Esophagus (tissue), 2 donors: ENCODE data around the gene BRF1. TPM values are rescaled to one million over a fixed set of nuclear protein-coding genes. Genes with fewer than 3 reads are reported as not detected.

ENCODE experiments used
- H3K27ac ChIP-seq, 2 donors: one replicate each; pipeline ENCODE4 v1.5.1; 2013; ENCODE audit warnings: low read depth in 2 of 2, mild to moderate bottlenecking in 2 of 2, inconsistent platforms in 1 of 2, low read length in 1 of 2, moderate library complexity in 1 of 2
- H3K27me3 ChIP-seq, 2 donors: one replicate each; pipeline ENCODE4 v1.6.1; 2013; ENCODE audit warnings: low read length in 2 of 2, control low read depth in 1 of 2, mild to moderate bottlenecking in 1 of 2; ENCODE audit not compliant: insufficient read depth in 2 of 2, control insufficient read depth in 1 of 2
- H3K36me3 ChIP-seq, 2 donors: one replicate each; pipeline ENCODE4 v1.6.1; 2013; ENCODE audit warnings: low read length in 1 of 2; ENCODE audit not compliant: control insufficient read depth in 2 of 2, insufficient read depth in 2 of 2
- H3K4me1 ChIP-seq, 2 donors: one replicate each; pipeline ENCODE4 v1.6.1; 2013; ENCODE audit warnings: low read length in 1 of 2; ENCODE audit not compliant: control insufficient read depth in 2 of 2, insufficient read depth in 2 of 2
- H3K4me3 ChIP-seq, 2 donors: one replicate each; pipeline ENCODE4 v1.5.1; 2013; ENCODE audit warnings: low read length in 2 of 2, mild to moderate bottlenecking in 2 of 2, low read depth in 1 of 2, moderate library complexity in 1 of 2
- H3K9me3 ChIP-seq, 2 donors: one replicate each; pipeline ENCODE4 v1.6.1; 2013; ENCODE audit warnings: mild to moderate bottlenecking in 2 of 2, low read depth in 1 of 2, low read length in 1 of 2, moderate library complexity in 1 of 2; ENCODE audit not compliant: control insufficient read depth in 2 of 2, insufficient read depth in 1 of 2
- WGBS, 2 donors: extraction: QIAGEN DNeasy Blood & Tissue Kit; methylation state at CpG; one replicate each; pipeline ENCODE4 v1.1.7; 2013; 5-methylcytosine and 5-hydroxymethylcytosine counted together
- polyA plus RNA-seq, 2 donors: library from polyadenylated mRNA; stranded (reverse); fragments of 200-250 nt; gene quantifications; one replicate each; pipeline ENCODE4 v1.2.3, GENCODE V29; 2013
- donor health status: healthy with polysubstance abuse.
- donor health status: Bipolar disorder and iron deficiency.

BRF1 gene
- polyA plus RNA-seq, 2 donors: 11.1 to 30.2 TPM

- H3K27me3 ChIP-seq: no peaks in the 10 kb centered on the region
- H3K4me3 ChIP-seq: no peak overlapping the region
- peaks cover 5 to 19% of the 10 kb centered on the region in 2 donors for H3K4me1 ChIP-seq
- 74 to 82% methylated on average over 34 of the region's 34 CpGs for WGBS, 2 donors
- no peak overlapping the region for H3K27ac ChIP-seq
- peaks cover 0 to 2% of the 10 kb centered on the region in 2 donors for H3K36me3 ChIP-seq
- H3K9me3 ChIP-seq: no peaks in the 10 kb centered on the region
Measured at GRCh38 chr14:105326891-105327694, 26.3 kb upstream of the BRF1 start.

DNA sequence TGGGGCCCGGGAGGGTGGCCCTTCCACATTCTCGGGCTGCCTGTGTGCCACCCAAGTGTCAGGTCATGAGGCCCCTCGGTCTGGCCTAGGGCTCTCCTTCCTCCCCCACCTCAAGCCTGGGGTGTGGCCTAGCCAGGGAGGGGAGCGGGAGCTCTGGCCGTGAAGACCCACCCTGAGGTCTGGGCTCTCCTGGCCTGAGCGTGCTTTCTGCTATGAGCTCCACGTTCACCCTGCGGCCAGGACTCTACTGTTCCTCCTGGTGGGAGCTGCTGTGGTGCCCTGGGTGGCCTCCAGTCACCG, 25.7 kb upstream of the BRF1 start:
- Histone ChIP-seq H3K9me3 (no peaks in the 10 kb centered on the region), H3K4me1 (peaks cover 5 to 19% of the 10 kb centered on the region in 2 donors), H3K36me3 (peaks cover 0 to 2% of the 10 kb centered on the region in 2 donors), H3K27me3 (no peaks in the 10 kb centered on the region), H3K27ac (no peak overlapping the region), H3K4me3 (no peak overlapping the region)
- WGBS, 2 donors: 73 to 83% methylated on average over 8 to 9 of the region's 9 CpGs

DNA sequence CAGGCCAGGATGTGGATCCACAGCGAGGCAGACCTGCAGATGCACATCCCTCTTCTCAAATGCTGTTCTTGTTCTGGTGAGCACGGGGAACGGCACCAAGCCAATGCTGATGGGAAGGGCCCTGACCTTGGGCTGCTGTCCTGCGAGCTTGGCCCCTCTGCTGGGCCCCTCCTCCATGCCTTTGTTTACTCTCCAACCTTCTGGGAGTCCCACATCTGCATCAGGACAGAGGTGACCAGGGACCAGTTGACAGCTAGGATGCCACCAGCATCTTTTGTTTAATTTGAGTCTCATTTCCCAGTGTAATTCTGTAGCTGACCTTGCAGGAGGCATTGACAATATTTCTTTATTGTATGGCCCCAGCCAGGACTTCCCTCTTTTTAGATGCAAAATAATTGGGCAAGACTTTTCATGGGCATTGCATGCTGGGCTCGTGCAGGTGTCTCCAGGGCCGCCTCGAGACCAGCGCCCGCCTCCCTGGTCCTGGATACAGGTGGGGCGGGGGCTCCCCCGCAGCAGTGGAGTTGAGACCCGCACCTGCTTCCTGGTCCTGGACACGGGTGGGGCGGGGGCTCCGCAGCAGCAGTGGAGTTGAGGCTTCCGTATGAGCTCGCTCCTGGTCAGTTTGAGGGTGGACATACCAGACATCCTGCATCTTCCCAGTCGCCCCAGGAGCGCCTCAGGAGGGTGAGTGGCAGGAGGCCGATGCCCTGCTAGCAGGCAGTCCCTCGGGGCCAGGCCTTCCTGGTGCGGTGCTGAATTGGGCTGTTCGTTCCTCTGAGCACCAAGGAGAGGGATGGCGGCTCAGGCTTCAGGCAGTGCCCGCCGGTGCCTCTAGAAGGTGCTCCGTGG, 25.1 kb upstream of the BRF1 start:
- no peak overlapping the region for H3K4me3 ChIP-seq
- peaks cover 0 to 2% of the 10 kb centered on the region in 2 donors for H3K36me3 ChIP-seq
- 85 to 89% methylated on average over 27 of the region's 27 CpGs for WGBS, 2 donors
- no peaks in the 10 kb centered on the region for H3K27me3 ChIP-seq
- H3K27ac ChIP-seq: no peak overlapping the region
- H3K4me1 ChIP-seq: peaks cover 5 to 19% of the 10 kb centered on the region in 2 donors
- H3K9me3 ChIP-seq: no peaks in the 10 kb centered on the region

DNA sequence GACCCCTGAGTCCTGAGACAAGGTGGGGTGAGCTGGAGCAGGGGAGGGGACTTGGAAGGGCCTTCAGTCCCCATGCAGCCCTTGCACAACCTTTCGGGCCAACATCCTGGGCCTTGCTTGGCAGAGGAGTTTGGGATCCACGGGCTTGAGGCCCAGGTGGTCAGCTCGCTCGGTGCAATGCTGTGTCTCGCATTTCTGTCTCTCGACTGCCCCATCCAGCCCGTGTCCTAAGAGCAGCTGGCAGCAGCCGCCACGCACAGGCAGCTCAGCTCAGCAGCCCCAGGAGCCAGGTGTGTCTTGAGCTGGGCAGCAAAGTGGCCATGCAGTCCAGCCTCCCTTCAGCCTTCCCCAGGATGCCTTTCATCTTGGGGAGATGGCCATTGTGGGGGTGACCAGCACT, 24.5 kb upstream of the BRF1 start:
- H3K27me3 ChIP-seq: no peaks in the 10 kb centered on the region
- H3K9me3 ChIP-seq: no peaks in the 10 kb centered on the region
- WGBS, 2 donors: 87 to 90% methylated on average over 9 of the region's 9 CpGs
- no peak overlapping the region for H3K27ac ChIP-seq
- peaks cover 4 to 15% of the 10 kb centered on the region in 2 donors for H3K4me1 ChIP-seq
- peaks cover 0 to 2% of the 10 kb centered on the region in 2 donors for H3K36me3 ChIP-seq
- H3K4me3 ChIP-seq: no peak overlapping the region

DNA sequence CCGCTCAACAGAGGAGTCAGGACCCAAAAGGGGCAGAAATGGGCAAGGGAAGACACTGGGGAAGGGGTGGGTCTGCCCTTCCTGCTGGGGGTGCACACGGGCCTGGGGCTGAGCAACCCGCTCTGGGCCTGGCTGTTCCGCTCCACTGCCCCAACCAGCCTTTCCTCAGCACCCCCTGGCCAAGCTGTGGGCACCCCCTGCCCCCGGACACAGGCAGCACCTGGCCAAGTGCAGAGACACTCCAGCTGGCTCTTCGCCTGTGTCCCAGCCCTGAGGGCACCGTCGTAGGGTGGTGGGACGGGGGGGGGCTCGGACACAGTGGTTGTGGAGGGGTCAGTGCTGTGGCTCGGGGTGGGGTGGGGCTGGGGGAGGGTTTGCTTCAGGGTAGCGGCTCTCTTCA, 24.1 kb upstream of the BRF1 start:
- H3K27ac ChIP-seq: no peak overlapping the region

DNA sequence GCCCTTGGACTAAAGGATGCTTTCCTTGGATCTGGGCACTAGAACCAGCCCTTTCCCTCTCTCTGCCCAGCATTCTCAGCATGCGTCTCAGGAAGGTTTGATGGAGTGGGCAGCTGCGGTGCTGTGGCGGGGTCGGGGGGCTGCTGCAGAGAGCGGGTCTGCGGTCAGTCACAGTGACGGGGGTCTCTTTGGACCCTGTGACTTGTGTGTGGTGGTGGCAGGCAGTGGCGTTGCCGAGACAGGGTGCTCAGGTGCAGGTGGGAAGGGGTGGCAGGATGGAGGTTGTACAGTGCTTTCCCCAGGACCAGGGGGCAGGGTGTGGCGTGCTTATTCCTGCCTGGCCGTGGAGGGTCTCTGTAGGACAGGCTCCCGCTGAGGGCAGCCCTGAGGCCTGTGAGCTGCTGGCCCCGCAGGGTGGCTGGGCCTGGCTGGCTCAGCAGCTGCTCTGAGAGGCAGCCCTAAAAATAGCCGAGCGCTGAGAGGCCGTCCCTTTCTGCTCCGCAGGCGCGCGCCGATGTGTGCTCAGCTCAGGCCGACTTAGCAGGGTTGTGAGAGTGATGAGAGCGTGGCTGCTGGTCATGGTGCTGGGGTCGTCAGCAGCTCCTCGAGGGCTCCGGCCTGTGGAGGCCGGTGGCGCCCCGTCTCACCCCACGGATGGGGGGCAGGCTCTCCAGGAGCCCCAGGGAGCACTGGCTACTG, 23.4 kb upstream of the BRF1 start:
- Histone ChIP-seq H3K27me3 (no peaks in the 10 kb centered on the region), H3K36me3 (peaks cover 0 to 2% of the 10 kb centered on the region in 2 donors), H3K27ac (no peak overlapping the region), H3K4me3 (no peak overlapping the region), H3K9me3 (no peaks in the 10 kb centered on the region), H3K4me1 (peaks cover 3 to 8% of the 10 kb centered on the region in 2 donors)
- 89% methylated on average over 28 to 30 of the region's 30 CpGs for WGBS, 2 donors

More for the DNA sequence above, 24.1 kb upstream of the BRF1 start:
- H3K4me3 ChIP-seq: no peak overlapping the region
- H3K27me3 ChIP-seq: no peaks in the 10 kb centered on the region
- 69% methylated on average over 12 of the region's 12 CpGs for WGBS, 2 donors
- peaks cover 3 to 13% of the 10 kb centered on the region in 2 donors for H3K4me1 ChIP-seq
- no peaks in the 10 kb centered on the region for H3K9me3 ChIP-seq
- H3K36me3 ChIP-seq: peaks cover 0 to 2% of the 10 kb centered on the region in 2 donors

GRCh38 chr14:105323663-105324062, 22.9 kb upstream of the BRF1 start:
- WGBS, 2 donors: 89 to 91% methylated on average over 13 of the region's 13 CpGs
- Histone ChIP-seq H3K4me3 (no peak overlapping the region), H3K4me1 (peaks cover 0 to 8% of the 10 kb centered on the region in 2 donors), H3K36me3 (peaks cover 0 to 2% of the 10 kb centered on the region in 2 donors), H3K27ac (no peak overlapping the region), H3K27me3 (no peaks in the 10 kb centered on the region), H3K9me3 (no peaks in the 10 kb centered on the region)

GRCh38 chr14:105322791-105323556, 22.2 kb upstream of the BRF1 start:
- Histone ChIP-seq H3K4me1 (peaks cover 0 to 6% of the 10 kb centered on the region in 2 donors), H3K27ac (no peak overlapping the region), H3K27me3 (no peaks in the 10 kb centered on the region), H3K4me3 (no peak overlapping the region), H3K9me3 (no peaks in the 10 kb centered on the region), H3K36me3 (peaks cover 0 to 2% of the 10 kb centered on the region in 2 donors)
- 85 to 86% methylated on average over 27 of the region's 27 CpGs for WGBS, 2 donors

DNA sequence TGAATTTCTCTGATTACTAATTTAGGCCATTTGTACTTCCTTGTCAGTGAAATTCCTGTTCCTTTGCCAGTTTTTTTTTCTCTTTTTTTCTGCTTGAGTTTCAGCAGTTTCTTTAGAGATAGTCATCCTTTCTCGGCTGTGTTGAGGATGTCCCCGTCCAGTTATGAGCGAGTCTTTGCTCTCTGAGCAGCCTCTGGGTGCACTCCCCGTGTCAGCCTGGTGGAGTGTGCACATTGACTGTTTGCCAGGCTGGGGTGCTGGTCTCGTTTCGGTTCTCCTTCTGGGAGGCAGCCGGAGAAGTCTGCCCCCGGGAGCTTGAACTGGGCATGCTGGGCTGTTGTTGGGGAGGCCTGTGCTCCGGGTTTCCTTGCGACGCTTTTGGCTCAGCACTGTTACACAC, 16.7 kb upstream of the BRF1 start:
- Histone ChIP-seq H3K36me3 (no peaks in the 10 kb centered on the region), H3K9me3 (no peaks in the 10 kb centered on the region), H3K27ac (peak overlapping the region in 1 of 2 donors; percentile 11), H3K4me3 (no peak overlapping the region), H3K4me1 (peaks cover 9 to 18% of the 10 kb centered on the region in 2 donors), H3K27me3 (no peaks in the 10 kb centered on the region)
- 41 to 44% methylated on average over 11 of the region's 11 CpGs for WGBS, 2 donors
